Activated CD4-positive, alpha-beta T cell treated with anti-CD3 and anti-CD28 coated beads for 1 hour (primary cell): Measurements from ENCODE around the gene KRTAP4-8.
"Not testable (repeated sequence)": the region's sequence is repeated elsewhere in the genome, so short reads cannot be mapped to it uniquely, and the experiment has no call there.

Experiments
- DNase-seq: peaks from one replicate; pipeline ENCODE4 v3.0.0-alpha.2; 2020

Gene KRTAP4-8

DNA sequence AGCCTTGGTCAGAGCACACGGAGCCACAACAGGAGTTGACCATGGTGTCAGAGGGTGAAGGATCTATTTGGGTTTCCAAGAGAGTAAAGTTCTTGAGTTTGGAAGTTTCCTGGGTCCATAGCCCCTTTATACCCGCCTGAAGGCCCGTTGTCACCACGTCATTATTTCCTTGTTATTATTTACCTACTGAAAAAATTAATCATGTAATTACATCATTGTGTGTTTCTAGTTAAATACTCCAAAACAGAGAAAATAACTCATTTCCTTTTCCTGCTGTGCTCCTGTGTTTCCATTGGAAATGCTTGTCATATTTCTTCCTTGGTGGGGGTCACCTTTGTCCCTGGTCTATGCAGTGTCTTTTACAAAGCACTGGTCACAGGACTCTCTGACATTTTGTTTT, at the start of gene KRTAP4-8:
Gene KRTAP4-8, minus strand, starts transcription at position 101 of the 400 bp plus-strand sequence. Its CDS starts 58 bp downstream, at position 43.
- no peak for DNase-seq

DNA sequence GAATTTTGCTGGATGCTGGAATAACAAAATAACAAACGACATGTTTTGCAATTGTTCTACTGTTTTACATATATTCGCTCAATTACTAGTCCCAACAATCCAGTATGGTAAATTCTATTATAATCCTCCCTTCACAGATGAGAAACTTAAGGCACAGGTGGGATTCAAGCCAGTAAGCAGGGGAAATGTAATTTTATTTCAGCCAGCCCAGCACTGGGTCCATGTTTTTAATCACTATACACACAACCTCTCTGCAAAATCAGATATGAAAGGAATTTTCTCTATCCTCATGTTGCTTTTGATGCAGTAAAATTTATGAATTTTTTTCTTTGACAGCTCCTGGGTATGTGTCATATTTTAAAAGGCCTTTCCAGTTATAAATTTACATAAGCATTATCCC, 47.3 kb upstream of the KRTAP4-8 start:
- no peak for DNase-seq

DNA sequence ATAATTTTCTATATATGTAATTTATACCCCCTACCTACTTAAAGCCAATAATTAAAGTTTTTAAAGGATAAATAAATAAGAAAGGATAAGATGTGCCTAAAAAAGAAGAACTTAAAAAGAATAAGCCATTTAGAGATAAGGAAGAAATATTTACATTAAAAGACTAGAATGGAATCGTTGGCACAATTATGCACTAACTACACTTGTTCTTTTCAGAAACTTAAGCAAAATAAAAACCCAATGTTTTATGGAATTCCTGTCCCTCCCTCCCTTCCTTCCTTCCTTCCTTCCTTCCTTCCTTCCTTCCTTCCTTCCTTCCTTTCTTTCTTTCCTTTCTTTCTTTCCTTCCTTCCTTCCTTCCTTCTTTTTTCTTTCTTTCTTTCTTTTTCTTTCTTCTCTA, 46.9 kb upstream of the KRTAP4-8 start:
- DNase-seq = no peak

DNA sequence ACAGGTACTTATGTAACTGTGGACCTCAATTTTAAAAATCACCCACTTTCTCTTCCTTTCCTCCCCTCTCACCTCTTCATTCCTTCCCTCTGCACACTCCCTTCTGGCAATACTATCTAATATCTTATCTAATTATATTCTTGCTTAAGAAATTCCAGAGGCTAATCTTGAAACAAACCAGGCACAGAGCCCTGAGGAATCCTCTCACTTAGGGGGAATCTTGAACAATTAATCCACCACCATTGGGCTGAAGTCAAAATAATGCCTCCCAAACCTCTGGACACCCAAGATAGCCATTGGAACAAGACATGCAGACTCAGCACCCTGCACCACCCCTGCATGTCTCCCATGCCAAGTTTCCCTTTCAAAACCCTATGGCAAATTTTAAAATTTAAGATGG, 43.4 kb upstream of the KRTAP4-8 start:
- DNase-seq = no peak

DNA sequence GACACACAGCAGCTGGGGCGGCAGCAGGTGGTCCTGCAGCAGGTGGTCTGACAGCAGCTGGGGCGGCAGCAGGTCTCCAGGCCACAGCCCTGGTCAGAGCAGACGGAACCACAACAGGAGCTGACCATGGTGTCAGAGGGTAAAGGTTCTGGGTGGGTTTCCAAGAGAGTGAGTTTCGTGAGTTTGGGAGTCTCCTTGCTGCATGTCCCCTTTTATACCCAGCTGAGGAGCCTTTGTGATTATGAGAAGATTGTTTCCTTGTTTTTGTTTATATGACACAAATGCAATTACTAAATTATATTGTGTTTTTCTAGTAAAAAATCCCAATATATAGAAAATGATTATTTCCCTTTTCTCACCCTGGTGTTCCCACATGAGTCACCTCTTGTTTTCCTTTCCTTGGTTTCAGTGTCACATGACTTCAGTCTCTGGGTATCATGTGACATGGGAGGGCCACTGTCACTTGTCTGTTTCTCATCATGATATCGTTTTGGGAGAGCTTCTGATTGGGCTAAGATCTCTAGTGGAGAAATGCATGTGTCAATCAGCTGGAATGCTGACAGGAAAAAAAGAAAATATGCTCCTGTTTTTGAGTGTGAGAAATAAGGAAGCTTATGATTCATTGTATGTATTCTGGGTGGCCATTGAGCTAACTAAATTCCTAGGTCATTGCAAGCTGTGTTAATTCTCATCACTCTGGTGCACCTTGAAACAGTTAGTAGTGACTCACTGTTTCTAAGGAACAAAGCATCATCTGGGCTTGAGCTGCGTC, 42.6 kb upstream of the KRTAP4-8 start, which contains the start of gene KRTAP4-6:
Gene KRTAP4-6, minus strand, starts transcription at position 185 of the 772 bp plus-strand sequence. Its CDS starts 57 bp downstream, at position 128.
- no peak for DNase-seq

DNA sequence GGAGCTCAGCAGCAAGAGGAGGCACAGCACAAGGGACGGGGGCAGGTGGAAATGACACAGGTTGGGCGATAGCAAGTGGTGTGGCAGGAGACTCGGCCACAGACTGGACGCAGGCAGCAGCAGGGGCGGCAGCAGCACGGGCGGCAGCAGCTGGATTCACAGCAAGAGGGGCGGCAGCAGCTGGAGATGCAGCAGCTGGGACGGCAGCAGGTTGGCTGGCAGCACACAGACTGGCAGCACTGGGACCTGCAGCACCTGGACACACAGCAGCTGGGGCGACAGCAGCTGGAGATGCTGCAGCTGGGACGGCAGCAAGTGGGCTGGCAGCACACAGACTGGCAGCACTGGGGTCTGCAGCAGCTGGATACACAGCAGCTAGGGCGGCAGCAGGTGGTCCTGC, 41.9 kb upstream of the KRTAP4-8 start:
- DNase-seq = not testable (repeated sequence)

DNA sequence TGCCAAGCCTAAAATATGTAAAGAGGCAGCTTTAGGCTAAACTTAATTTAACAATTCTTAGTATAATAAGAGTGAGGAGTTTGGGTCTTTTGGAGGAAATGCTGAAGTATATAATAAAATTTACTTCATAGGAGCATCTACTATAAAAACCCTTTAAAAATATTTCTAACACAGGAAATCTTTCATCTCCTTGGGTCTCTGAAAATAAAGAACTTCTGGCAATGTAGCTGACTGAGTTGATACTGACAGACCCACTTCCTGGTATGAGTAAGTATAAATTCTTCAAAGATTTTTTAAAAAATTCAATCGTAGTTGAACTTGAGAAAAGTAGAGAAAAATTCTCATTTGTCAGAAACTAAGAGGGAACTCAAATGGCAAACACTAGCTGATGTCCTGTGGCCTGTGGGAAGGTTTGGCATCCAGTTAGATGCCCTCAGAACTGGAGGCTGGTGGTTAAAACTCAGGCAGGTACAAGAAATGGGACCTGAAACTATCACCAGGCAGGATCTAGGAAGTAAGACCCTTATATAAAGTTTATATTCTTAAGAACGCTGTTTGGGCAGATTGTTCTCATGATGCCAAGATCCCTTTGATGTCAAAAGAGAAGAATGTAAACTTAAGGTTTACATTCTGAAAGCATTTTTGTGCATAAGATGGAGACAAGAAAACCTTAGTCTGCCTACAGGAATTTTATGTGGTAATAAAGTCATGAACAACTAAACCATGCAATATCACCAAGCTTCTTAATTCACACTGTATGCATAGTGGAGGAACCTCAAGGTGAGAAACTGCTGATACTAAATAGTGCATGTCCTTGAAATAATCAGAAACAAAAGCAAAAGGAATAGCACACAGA, 36.2 kb upstream of the KRTAP4-8 start:
- no peak for DNase-seq

DNA sequence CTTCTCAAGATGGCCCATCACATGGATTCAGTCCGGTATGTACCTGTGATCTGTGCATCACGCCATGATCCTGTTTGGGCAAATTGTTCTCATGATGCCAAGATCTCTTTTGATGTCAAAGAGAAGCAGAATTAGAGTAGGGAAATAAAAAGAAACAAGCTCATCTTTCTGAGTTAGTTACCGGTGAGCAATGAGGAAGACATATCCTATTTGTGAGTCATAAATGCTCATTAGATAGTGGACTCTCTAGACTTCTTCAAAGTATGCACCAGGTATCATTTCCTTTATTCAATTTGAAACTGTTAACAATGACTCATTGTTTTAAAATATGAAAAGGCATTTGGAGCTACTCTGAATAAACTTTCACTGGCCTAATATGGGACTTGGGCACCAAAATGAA, 34.0 kb upstream of the KRTAP4-8 start:
- DNase-seq = no peak

DNA sequence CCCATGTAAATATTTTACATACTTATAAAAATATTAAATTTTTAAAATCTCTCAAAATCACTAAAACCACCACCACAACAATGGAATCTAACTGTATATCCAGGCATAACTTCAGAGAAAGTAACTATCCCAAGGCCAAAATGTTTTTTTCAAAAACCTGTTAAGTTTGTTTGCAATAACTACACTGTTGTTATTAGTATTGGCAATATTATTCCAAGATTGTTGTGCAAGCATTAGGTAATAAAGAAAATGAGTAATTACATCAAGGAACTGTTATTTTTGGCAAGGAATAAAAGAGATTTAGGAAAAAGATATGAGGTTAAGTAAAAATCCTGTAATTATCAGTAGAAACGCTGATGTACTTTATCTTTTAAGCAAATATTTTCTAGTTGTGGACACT, 29.4 kb upstream of the KRTAP4-8 start:
- DNase-seq = no peak

DNA sequence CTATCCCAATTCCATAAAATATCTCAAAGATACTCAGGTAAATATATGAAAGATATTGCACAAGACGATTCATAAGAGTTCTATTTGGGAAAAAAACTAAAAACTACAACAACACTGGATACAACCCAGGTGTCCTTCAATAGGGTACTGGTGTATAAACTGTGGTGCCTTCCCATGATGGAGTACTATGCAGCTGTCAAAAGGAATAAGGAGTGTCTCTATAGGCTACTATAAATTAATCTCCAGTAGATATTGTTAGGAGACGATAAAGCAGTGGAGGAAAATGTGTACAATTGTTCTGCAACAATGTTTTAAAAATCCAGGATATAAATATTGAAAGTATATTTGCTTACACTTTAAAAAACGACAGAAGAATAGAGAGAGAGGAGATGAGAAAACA, 28.5 kb upstream of the KRTAP4-8 start:
- no peak for DNase-seq

DNA sequence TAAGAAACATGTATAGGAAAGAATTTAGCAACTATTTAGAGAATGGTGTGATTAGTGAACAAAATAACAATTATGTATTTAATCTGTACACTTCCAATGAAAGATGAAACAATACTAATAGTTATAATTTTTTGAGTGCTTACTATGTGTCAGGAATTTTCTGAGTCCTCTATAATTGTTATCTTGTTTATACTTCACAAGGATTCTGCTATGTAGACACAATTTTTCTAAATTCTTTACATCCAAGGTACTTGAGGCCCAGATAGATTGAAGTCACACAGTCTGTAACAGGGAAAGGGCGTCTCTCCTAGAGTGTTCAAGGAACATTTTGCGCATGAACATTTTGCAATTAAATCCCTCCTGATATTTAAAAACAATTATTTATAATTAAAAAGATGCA, 27.1 kb upstream of the KRTAP4-8 start:
- no peak for DNase-seq

DNA sequence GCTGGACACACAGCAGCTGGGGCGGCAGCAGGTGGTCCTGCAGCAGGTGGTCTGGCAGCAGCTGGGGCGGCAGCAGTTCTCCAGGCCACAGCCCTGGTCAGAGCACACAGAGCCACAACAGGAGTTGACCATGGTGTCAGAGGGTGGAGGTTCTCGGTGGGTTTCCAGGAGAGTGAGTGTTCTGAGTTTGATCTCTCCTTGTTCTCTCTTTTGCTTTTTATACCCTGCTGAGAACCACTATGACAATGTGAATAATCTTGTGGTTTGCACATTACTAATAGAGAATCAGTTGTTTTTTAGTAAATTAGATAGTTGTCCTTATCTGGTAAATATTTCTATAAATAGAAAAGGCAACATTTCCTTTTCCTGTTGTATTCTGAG, 26.0 kb upstream of the KRTAP4-8 start, which contains the start of gene KRTAP4-12:
Gene KRTAP4-12, minus strand, starts transcription at position 192 of the 381 bp plus-strand sequence. Its CDS starts 60 bp downstream, at position 132.
- DNase-seq = not testable (repeated sequence)

DNA sequence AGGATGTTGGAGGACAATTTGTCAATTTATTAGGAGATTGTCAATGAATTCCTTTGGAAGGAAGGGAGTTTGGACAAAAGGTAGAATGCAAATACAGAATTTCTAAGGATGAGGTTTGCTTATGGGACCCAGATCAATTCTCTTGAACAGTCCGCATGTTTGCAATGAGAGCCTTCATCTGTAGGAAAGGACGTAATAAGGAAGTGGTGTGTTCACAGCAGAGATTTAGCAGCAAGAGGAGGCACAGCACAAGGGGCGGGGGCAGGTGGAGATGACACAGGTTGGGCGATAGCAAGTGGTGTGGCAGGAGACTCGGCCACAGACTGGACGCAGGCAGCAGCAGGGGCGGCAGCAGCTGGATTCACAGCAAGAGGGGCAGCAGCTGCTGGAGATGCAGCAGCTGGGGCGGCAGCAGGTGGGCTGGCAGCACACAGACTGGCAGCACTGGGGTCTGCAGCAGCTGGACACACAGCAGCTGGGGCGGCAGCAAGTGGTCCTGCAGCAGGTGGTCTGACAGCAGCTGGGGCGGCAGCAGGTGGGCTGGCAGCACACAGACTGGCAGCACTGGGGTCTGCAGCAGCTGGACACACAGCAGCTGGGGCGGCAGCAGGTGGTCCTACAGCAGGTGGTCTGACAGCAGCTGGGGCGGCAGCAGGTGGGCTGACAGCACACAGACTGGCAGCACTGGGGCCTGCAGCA, 25.5 kb upstream of the KRTAP4-8 start:
- not testable (repeated sequence) for DNase-seq

DNA sequence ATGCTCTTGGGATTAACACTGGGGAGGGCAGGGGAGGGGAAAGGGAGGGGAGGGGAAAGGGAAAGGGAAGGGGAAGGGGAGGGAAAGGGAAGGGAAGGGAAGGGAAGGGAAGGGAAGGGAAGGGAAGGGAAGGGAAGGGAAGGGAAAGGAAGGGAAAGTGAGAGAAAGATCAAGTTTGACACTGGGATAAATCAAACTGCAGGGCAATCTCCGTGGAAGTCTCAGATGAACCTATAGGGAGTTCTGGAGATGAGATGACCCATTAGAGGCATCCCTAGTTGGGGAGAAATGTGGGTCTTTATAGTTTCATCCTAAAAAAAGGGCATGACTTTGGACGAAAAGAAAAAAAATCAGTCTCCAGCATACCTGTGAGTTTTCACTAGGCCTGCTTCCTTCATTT, 23.8 kb upstream of the KRTAP4-8 start:
- no peak for DNase-seq

DNA sequence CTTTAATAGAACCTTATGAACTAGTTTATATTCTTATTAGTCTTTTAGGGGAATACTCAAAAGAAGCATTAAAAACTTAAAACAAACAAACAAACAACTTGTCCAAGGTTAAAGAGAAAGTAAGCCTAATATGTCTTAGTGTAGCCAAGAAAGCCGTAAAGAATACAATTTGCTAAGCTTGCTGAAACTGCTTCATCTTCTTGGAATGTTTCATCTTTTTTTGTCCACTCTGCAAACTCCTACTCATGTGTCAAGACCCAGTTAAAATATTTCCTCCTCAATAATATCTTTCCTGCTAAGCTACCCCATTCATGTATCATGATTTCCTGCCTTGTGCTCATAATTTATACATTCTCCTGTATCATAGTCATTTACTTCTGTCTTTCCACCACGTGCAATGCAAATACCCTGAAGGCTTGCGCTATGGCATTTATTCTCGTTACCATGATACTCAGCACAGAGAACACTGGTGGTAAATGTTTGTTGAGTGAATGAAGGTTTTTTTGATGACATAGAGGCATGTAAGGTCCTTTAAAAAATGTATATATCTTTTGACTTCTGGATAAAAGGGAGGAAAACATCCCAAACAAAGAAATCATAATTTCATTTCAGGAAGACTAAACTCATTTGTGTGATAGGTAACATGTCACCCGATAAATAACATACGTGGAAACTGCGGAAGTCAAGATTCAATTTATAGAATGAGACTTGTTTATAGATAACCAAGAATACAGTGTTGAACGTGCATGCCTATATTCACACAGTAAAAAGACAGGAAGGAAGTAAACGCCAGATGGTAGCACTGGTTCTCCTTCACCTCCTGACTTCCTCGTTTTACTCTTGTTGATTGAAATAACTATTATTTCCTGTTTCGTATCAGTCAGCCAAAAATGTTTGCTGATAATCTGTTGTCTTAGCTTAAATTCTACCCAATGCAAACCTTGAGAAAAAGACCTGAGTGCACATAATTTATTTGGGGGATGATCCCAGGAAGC, 22.1 kb upstream of the KRTAP4-8 start:
- not testable (repeated sequence) for DNase-seq

DNA sequence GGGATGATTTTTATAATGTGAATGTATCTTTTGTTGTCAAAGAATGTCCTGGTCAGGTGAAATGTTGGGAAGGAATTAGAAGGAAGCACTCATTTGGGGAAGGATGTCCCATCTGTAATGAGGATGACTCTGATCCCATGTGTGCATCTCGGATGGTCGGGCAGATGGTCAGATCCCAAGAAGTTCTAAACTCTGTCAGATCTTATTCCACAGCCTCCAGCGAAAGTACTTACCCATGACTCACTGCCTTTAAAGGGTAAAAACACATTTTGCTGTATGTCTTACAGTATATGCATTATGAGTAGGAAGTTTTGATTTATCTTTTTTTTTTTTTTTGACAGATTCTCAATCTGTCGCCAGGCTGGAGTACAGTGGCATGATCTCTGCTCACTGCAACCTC, 20.8 kb upstream of the KRTAP4-8 start:
- no peak for DNase-seq

DNA sequence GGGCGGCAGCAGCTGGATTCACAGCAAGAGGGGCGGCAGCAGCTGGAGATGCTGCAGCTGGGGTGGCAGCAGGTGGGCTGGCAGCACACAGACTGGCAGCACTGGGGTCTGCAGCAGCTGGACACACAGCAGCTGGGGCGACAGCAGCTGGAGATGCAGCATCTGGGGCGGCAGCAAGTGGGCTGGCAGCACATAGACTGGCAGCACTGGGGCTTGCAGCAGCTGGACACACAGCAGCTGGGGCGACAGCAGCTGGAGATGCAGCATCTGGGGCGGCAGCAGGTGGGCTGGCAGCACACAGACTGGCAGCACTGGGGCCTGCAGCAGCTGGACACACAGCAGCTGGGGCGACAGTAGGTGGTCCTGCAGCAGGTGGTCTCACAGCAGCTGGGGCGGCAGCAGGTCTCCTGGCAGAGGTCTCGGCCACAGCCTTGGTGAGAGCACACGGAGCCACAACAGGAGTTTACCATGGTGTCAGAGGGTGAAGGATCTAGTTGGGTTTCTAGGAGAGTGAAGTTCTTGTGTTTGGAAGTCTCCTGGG, 20.0 kb upstream of the KRTAP4-8 start, which contains the start of gene KRTAP4-11:
Gene KRTAP4-11, minus strand, starts transcription at position 528 of the 541 bp plus-strand sequence. Its CDS starts 58 bp downstream, at position 470.
- DNase-seq = not testable (repeated sequence)

DNA sequence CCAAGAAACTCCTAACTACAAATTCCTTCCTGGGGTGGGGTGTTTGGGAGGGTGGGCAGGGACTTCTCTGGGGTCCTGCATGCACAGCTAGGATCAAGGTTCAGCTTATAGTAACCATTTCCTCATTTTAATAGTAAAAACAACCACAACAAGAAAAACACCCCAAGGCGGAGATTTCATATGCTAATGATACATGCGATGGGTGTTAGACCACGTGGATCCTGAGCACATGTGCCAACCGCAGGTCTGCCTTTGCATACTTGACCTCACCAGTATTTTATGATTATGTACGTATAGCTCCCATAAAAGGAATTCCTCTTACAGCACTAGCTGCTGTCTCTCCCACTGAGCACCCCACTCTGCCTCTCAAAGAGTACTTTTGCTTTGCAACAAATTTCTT, 18.4 kb upstream of the KRTAP4-8 start:
- DNase-seq = no peak

DNA sequence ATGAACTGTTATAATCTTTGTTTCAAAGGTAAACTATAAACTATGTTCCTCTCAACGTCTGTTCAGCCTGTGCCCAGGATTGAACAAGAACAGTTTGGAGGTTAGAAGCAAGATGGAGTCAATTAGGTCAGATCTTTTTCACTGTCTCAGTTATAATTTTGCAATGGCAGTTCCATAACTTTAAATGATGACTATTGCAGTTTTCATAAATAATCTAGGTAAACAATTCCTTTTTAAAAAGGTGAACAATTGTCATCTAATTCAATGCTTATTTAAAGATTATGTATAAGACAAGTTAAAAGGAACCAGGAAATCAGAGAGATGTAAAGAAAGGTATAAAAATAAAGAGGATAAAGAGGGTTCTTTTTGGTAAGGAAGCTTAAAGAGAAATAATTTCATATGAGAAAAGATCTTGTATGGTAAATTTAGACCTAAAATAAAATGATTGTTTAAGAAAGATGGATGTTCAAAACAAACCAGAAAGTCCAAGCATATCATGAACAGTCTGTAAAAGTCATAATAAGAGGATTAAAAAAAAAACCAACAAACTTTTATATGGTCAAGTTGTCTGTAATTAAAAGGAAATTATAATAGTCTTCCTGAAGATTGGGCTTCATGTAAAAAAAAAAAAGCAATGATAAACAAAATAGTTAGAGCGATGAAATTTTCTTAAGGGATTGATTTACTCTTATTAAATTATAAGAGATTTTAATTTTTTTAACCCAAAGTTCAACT, 13.4 kb upstream of the KRTAP4-8 start:
- no peak for DNase-seq

DNA sequence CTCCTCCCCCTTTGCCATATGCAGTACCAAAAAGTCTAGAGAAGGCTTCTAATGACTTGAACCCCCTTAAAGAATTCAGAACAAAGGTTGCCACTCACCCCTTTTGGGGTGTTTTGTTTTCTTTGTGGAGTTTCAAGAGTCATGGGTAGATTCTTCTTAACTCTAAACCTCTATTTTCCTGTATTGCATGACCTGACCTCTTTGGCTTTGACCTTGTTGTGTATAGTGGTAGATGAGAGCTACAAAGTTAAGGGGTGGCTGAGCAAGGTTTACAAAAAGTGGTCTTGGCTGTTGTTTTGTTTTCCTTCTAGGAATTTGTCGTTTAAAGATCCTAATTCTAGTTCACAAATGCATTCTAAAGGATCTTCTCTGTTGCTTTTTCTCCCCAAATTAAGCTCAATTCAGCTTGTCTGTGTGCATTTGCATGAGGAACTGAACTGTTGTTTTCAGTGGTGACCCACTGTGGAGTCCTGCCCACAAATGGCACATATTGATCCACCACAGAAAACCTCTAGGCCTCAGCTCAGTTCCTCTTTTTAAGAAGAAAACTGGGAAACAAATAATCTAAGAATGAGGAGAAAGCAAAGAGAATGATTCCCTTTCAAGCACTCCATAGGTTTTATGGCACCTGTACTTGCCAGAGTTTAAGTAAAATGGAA, 10.9 kb upstream of the KRTAP4-8 start:
- not testable (repeated sequence) for DNase-seq
